ENCODE results near the gene ESF1. TPM values are rescaled to one million over a fixed set of nuclear protein-coding genes. Genes with fewer than 3 reads are reported as not detected.

Gene ESF1
- total and polyA plus RNA-seq, 9 of the 15 experiments (the other 6 are each of a cell fraction or from before 2014, with no cell fraction given): 7.0 to 30.4 (median 18.6) TPM

- TF ChIP-seq REST (IDR thresholded peaks at IDR 0.05; ENCODE audit: borderline replicate concordance) (no peak), REST (CRISPR knock-in tag; IDR thresholded peaks at IDR 0.05; ENCODE audit: low read depth) (no peak), RB1 (IDR thresholded peaks at IDR 0.05; ENCODE audit: low read depth) (no peak), SMARCC2 (IDR thresholded peaks at IDR 0.05; ENCODE audit: low read depth) (no peak), ZNF280A (IDR thresholded peaks at IDR 0.05; ENCODE audit: low read depth, partially characterized antibody) (no peak), ZNF318 (IDR thresholded peaks at IDR 0.05; ENCODE audit: borderline replicate concordance in 1 of 2, low read depth in 1 of 2) (no peak)
Measured at GRCh38 chr20:13756551-13756950, 28.2 kb downstream of the ESF1 start (continued).

Measured in K562 (cell line).